Measurements from ENCODE around the gene MTHFD1L.

DNA sequence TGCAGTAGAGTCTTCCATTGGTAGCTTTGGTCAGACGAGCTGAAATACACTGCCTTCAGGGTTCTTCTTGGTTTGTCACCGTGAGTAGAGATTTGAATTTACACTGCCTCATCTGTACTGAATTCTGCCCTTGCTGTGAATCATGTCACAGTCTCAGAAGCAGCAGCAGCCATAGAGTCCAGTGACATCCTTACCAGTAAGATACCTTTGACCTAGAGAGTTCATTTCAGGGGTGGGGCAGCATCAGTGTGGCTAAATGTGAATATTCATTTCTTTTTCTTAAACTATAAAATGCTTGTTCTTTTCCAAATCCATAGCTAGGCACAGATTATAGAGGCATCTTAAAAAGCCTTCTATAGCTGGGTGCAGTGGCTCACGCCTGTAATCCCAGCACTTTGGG is 223.5 kb downstream of the MTHFD1L start:
- TF ChIP-seq CTCF (conservative IDR thresholded peaks at IDR 0.05 in 1 of 2, IDR thresholded peaks at IDR 0.05 in 1 of 2; ENCODE audit: low read depth in 1 of 2, low read length in 2 of 2) (no peak), EZH2 (IDR thresholded peaks at IDR 0.05; ENCODE audit: low read length, missing control alignments) (no peak)

All from fibroblast of lung (primary cell).